A549 (cell line): Measurements from ENCODE around the gene HLA-E. TPM values are rescaled to one million over a fixed set of nuclear protein-coding genes. Genes with fewer than 3 reads are reported as not detected.

Experiments
- ATAC-seq, 2 experiments: fragments of 200-7000 bp in 1 of 2; fragments of >200 bp in 1 of 2; cut with Nextera tagmentation in 1 of 2; cut with Tn5 transposase in 1 of 2; 3 replicates each; pipeline versions ENCODE4 v1.8.0 to v1.9.1; 2018 to 2020; ENCODE audit warnings: mild to moderate bottlenecking in 1 of 2, moderate library complexity in 1 of 2
- CTCF ChIA-PET: fragments of 300-600 bp; sonication (Branson Sonifier 250); formaldehyde crosslinking; extraction: SDS; loops from one replicate; lab custom pipeline; 2021; ENCODE audit warnings: antibody characterized with exemption, inconsistent platforms; lab: Yijun Ruan, JAX
- POLR2A ChIA-PET: fragments of 350-600 bp; formaldehyde crosslinking; extraction: SDS; loops from one replicate; lab custom pipeline; 2021; ENCODE audit warnings: antibody characterized with exemption, inconsistent platforms; lab: Yijun Ruan, JAX
- DNase-seq, 2 experiments: peaks; one replicate each; pipeline versions ENCODE4 v3.0.0 to v3.0.0-alpha.2; 2011 to 2016; ENCODE audit warnings: low read depth in 1 of 2, low spot score in 1 of 2
- FAIRE-seq: peaks from 2 replicates; lab custom pipeline; 2011; peaks lifted over from hg19 to GRCh38; lab: Jason Lieb, UNC
- H3K27ac ChIP-seq, 2 experiments: fragments of >200 bp; sonication (Bioruptor Twin); formaldehyde crosslinking; 3 replicates each; pipeline ENCODE4 v1.5.1; 2016 to 2017
- H3K4me1 ChIP-seq: fragments of >200 bp; sonication (Bioruptor Twin); formaldehyde crosslinking; 3 replicates; pipeline ENCODE4 v1.6.1; 2016
- H3K4me2 ChIP-seq: fragments of >200 bp; sonication (Bioruptor Twin); formaldehyde crosslinking; 3 replicates; pipeline ENCODE4 v1.6.1; 2016
- H3K4me3 ChIP-seq: fragments of >200 bp; sonication (Bioruptor Twin); formaldehyde crosslinking; 3 replicates; pipeline ENCODE4 v1.5.1; 2016
- H3K9me3 ChIP-seq: fragments of >200 bp; sonication (Bioruptor Twin); formaldehyde crosslinking; 3 replicates; pipeline ENCODE4 v1.6.1; 2016
- BHLHE40 ChIP-seq: IDR thresholded peaks from 2 replicates; pipeline ENCODE4 v1.6.1; 2012; ENCODE audit warnings: low read depth, low read length, inconsistent platforms
- CEBPB ChIP-seq, 2 experiments: fragments of >200 bp in 1 of 2; sonication (Bioruptor Twin) in 1 of 2; formaldehyde crosslinking in 1 of 2; IDR thresholded peaks; 2 replicates each; pipeline ENCODE4 v1.6.1; 2012 to 2016
- CHD2 ChIP-seq: fragments of 150-350 bp; IDR thresholded peaks from 2 replicates; pipeline ENCODE4 v1.6.1; 2014; ENCODE audit warnings: low read length; ENCODE audit not compliant: partially characterized antibody
- EHMT2 ChIP-seq: fragments of 200-600 bp; sonication (generic); IDR thresholded peaks from 2 replicates; pipeline ENCODE4 v1.6.1; 2016; ENCODE audit warnings: antibody characterized with exemption, low read depth, mild to moderate bottlenecking, moderate library complexity
- HMGXB4 ChIP-seq: fragments of 250-450 bp; sonication (Bioruptor Pico); IDR thresholded peaks from 2 replicates; pipeline ENCODE4 v1.5.0; 2021; ENCODE audit warnings: mild to moderate bottlenecking, moderate library complexity, borderline replicate concordance
- JUNB ChIP-seq: fragments of >200 bp; sonication (Bioruptor Twin); formaldehyde crosslinking; IDR thresholded peaks from 2 replicates; pipeline ENCODE4 v1.6.1; 2016
- KDM1A ChIP-seq: fragments of 200-600 bp; sonication (generic); IDR thresholded peaks from 2 replicates; pipeline ENCODE4 v1.6.1; 2016; ENCODE audit warnings: low read depth, mild to moderate bottlenecking
- MAZ ChIP-seq: fragments of 150-350 bp; IDR thresholded peaks from 2 replicates; pipeline ENCODE4 v1.6.1; 2014; ENCODE audit warnings: antibody characterized with exemption, low read depth, low read length, borderline replicate concordance
- NPAS2 ChIP-seq: fragments of 250-450 bp; sonication (Bioruptor Pico); IDR thresholded peaks from 2 replicates; pipeline ENCODE4 v1.8.0; 2022; ENCODE audit warnings: mild to moderate bottlenecking, moderate library complexity, borderline replicate concordance
- NR3C1 ChIP-seq: fragments of >200 bp; sonication (Bioruptor Twin); formaldehyde crosslinking; IDR thresholded peaks from 3 replicates; pipeline ENCODE4 v1.6.1; 2017
- PBX3 ChIP-seq: IDR thresholded peaks from 2 replicates; pipeline ENCODE4 v1.6.1; 2012
- PHF8 ChIP-seq: fragments of 200-600 bp; sonication (generic); IDR thresholded peaks from 2 replicates; pipeline ENCODE4 v1.6.1; 2016; ENCODE audit warnings: low read depth, mild to moderate bottlenecking, antibody characterized with exemption, moderate library complexity, borderline replicate concordance
- POLR2AphosphoS2 ChIP-seq: conservative IDR thresholded peaks from 2 replicates; pipeline ENCODE4 v1.6.1; 2012; ENCODE audit warnings: low read length, improper control_type of control experiment, inconsistent platforms
- RFX5 ChIP-seq: fragments of 450-650 bp; IDR thresholded peaks from 2 replicates; pipeline ENCODE4 v1.7.1; 2014; ENCODE audit warnings: antibody characterized with exemption, mild to moderate bottlenecking, moderate library complexity
- RNF2 ChIP-seq: fragments of 200-600 bp; sonication (generic); IDR thresholded peaks from 2 replicates; pipeline ENCODE4 v1.6.1; 2016; ENCODE audit warnings: low read depth, mild to moderate bottlenecking, antibody characterized with exemption, moderate library complexity, borderline replicate concordance
- TP53 ChIP-seq: fragments of 250-450 bp; sonication (Bioruptor Pico); IDR thresholded peaks from 2 replicates; pipeline ENCODE4 v1.5.0; 2021; ENCODE audit warnings: mild to moderate bottlenecking, moderate library complexity
- USF2 ChIP-seq: fragments of 450-650 bp; IDR thresholded peaks from 2 replicates; pipeline ENCODE4 v1.6.1; 2014; ENCODE audit warnings: antibody characterized with exemption
- ZFP36 ChIP-seq: fragments of 450-650 bp; IDR thresholded peaks from 2 replicates; pipeline ENCODE4 v1.6.1; 2014; ENCODE audit warnings: borderline replicate concordance; ENCODE audit not compliant: partially characterized antibody
- ZNF302 ChIP-seq: fragments of 250-450 bp; sonication (Bioruptor Pico); IDR thresholded peaks from 2 replicates; pipeline ENCODE4 v1.9.0; 2021; ENCODE audit warnings: inconsistent platforms, mild to moderate bottlenecking, moderate library complexity
- WGBS: methylation state at CpG from one replicate; pipeline ENCODE4 v1.1.6; 2017; ENCODE audit errors: missing lambda C conversion rate; 5-methylcytosine and 5-hydroxymethylcytosine counted together
- polyA plus RNA-seq, 4 experiments: library from polyadenylated mRNA; depleted of rRNA in 3 of 4; stranded (reverse); fragments of >200 nt; fragmentation: RNase III in 1 of 4; extraction: RNeasy Plus Mini Kit Qiagen cat#74134 plus additional on column Dnase treatment in 1 of 4; gene quantifications; 2 replicates in 3 of 4; 3 replicates in 1 of 4; pipeline ENCODE4 v1.2.3, GENCODE V29; 2011 to 2017
- TF ChIP-seq, protein P1 (sequence below): IDR thresholded peaks from 2 replicates; pipeline ENCODE4 v1.6.1; 2012
- TF ChIP-seq, protein P2 (sequence below): IDR thresholded peaks from 2 replicates; pipeline ENCODE4 v1.6.1; 2012; ENCODE audit warnings: low read depth, borderline replicate concordance
- TF ChIP-seq, protein P3 (sequence below): fragments of >200 bp; sonication (Bioruptor Twin); formaldehyde crosslinking; IDR thresholded peaks from 2 replicates; pipeline ENCODE4 v1.6.1; 2016

The HLA-E gene
- polyA plus RNA-seq, 2 of the 4 experiments (the other 2 are of a cell fraction), result 38.3 to 40.3 TPM

GRCh38 chr6:30533460-30534294 is 44.4 kb downstream of the HLA-E start (continued):
- TF ChIP-seq RNF2, result no peak
- no peak for TF ChIP-seq KDM1A
- TF ChIP-seq ZFP36, result no peak
- TF ChIP-seq RFX5, result no peak
- no peak for TF ChIP-seq ZNF302 (CRISPR knock-in tag)
- TF ChIP-seq, protein P1, sequence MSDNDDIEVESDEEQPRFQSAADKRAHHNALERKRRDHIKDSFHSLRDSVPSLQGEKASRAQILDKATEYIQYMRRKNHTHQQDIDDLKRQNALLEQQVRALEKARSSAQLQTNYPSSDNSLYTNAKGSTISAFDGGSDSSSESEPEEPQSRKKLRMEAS, result no peak

- no peak for DNase-seq
- no peak overlapping the region for H3K27ac ChIP-seq
- no peak for ATAC-seq
- TF ChIP-seq HMGXB4 (CRISPR knock-in tag), result no peak
- TF ChIP-seq NPAS2, result no peak
- TF ChIP-seq, protein P2, sequence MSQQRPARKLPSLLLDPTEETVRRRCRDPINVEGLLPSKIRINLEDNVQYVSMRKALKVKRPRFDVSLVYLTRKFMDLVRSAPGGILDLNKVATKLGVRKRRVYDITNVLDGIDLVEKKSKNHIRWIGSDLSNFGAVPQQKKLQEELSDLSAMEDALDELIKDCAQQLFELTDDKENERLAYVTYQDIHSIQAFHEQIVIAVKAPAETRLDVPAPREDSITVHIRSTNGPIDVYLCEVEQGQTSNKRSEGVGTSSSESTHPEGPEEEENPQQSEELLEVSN, result no peak
- TF ChIP-seq USF2, result no peak
- no peak for TF ChIP-seq POLR2AphosphoS2
- TF ChIP-seq, protein P3, sequence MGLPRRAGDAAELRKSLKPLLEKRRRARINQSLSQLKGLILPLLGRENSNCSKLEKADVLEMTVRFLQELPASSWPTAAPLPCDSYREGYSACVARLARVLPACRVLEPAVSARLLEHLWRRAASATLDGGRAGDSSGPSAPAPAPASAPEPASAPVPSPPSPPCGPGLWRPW, result no peak
- no peak for TF ChIP-seq MAZ
- no peak for TF ChIP-seq BHLHE40
- no peak for TF ChIP-seq EHMT2
- TF ChIP-seq NR3C1, result no peak
- TF ChIP-seq PBX3, result no peak
- no peak for TF ChIP-seq JUNB
- TF ChIP-seq CHD2, result no peak
- no peak for TF ChIP-seq TP53
- TF ChIP-seq PHF8, result no peak
- no peak for TF ChIP-seq CEBPB (IDR thresholded peaks at IDR 0.05)
- 41% methylated on average over 3 of the region's 3 CpGs for WGBS
- no peak for FAIRE-seq
- ChIA-PET CTCF (interaction anchor here (0.6 to 16.0 kb wide), 4 partner anchors 10 to 61 kb away, joined by 3 to 320 read pairs (median 4); no protein-coding TSS in a partner anchor), POLR2A (no interaction called here)
- no peak overlapping the region for H3K4me2 ChIP-seq
- H3K9me3 ChIP-seq, result no peaks in the 10 kb centered on the region
- no peak overlapping the region for H3K4me3 ChIP-seq
- H3K4me1 ChIP-seq, result no peaks in the 10 kb centered on the region
Observed at GRCh38 chr6:30537931-30538330, 48.6 kb downstream of the HLA-E start.
